ENCODE data around the gene CAV2.
"Not testable (repeated sequence)": the region's sequence is repeated elsewhere in the genome, so short reads cannot be mapped to it uniquely, and the experiment has no call there.

CAV2 gene

GRCh38 chr7:116465125-116465524 lies 34.4 kb upstream of the CAV2 start:
- no peak overlapping the region for H3K4me3 ChIP-seq (ENCODE audit: low read depth, low read length)
- H3K27me3 ChIP-seq (ENCODE audit: control insufficient read depth, insufficient read depth, low read length), result no peaks in the 10 kb centered on the region
- H3K9ac ChIP-seq, result no peak overlapping the region
- H3K27ac ChIP-seq, result no peak overlapping the region
- no peaks in the 10 kb centered on the region for H3K4me1 ChIP-seq
- H3K79me2 ChIP-seq, result no peaks in the 10 kb centered on the region
- H3K4me2 ChIP-seq (ENCODE audit: low read length), result no peak overlapping the region
- no peak overlapping the region for H2AFZ ChIP-seq
- TF ChIP-seq CTCF (IDR thresholded peaks at IDR 0.05), result no peak
- H3K9me3 ChIP-seq (ENCODE audit: control insufficient read depth, low read length), result no peaks in the 10 kb centered on the region
- no peaks in the 10 kb centered on the region for H3K36me3 ChIP-seq (ENCODE audit: control insufficient read depth, insufficient read depth, low read length)

GRCh38 chr7:116468534-116468933 lies 31.0 kb upstream of the CAV2 start:
- Histone ChIP-seq H3K36me3 (ENCODE audit: control insufficient read depth, insufficient read depth, low read length) (no peaks in the 10 kb centered on the region), H3K9me3 (ENCODE audit: control insufficient read depth, low read length) (no peaks in the 10 kb centered on the region), H3K4me2 (ENCODE audit: low read length) (no peak overlapping the region), H2AFZ (no peak overlapping the region), H3K27me3 (ENCODE audit: control insufficient read depth, insufficient read depth, low read length) (no peaks in the 10 kb centered on the region), H3K9ac (no peak overlapping the region), H3K27ac (no peak overlapping the region), H3K79me2 (no peaks in the 10 kb centered on the region), H3K4me3 (ENCODE audit: low read depth, low read length) (no peak overlapping the region), H3K4me1 (no peaks in the 10 kb centered on the region)
- no peak for TF ChIP-seq CTCF (IDR thresholded peaks at IDR 0.05)

- no peak overlapping the region for H3K9ac ChIP-seq
- H3K36me3 ChIP-seq (ENCODE audit: control insufficient read depth, insufficient read depth, low read length), result no peaks in the 10 kb centered on the region
- H3K27me3 ChIP-seq (ENCODE audit: control insufficient read depth, insufficient read depth, low read length), result no peaks in the 10 kb centered on the region
- no peak overlapping the region for H2AFZ ChIP-seq
- H3K4me1 ChIP-seq, result no peaks in the 10 kb centered on the region
- no peak overlapping the region for H3K4me3 ChIP-seq (ENCODE audit: low read depth, low read length)
- no peak overlapping the region for H3K27ac ChIP-seq
- no peak for TF ChIP-seq CTCF (IDR thresholded peaks at IDR 0.05)
- no peaks in the 10 kb centered on the region for H3K79me2 ChIP-seq
- no peaks in the 10 kb centered on the region for H3K9me3 ChIP-seq (ENCODE audit: control insufficient read depth, low read length)
- no peak overlapping the region for H3K4me2 ChIP-seq (ENCODE audit: low read length)
These were observed 21.9 kb upstream of the CAV2 start for GRCh38 chr7:116477625-116478024.

DNA sequence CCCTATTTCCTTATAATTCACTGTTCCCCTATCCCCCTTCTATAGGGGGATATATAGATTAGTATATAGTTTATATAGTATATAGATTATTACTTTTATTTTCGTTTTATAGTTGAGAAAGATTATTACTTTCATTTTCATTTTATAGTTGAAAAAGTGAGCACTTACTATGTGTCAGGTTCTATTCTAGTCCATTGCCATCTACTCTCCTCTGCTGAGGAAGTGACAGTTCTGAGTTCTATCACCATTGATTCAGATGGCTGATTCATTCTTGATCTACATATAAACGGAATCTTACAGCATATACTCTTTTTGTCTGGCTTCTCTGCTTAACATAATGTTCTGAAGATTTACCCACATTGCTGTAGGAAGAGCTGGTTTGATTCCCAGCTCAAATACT lies 20.7 kb upstream of the CAV2 start:
- H3K4me3 ChIP-seq (ENCODE audit: low read depth, low read length), result no peak overlapping the region
- no peak for TF ChIP-seq CTCF (IDR thresholded peaks at IDR 0.05)
- no peaks in the 10 kb centered on the region for H3K36me3 ChIP-seq (ENCODE audit: control insufficient read depth, insufficient read depth, low read length)
- no peak overlapping the region for H3K27ac ChIP-seq
- no peak overlapping the region for H3K9ac ChIP-seq
- no peaks in the 10 kb centered on the region for H3K4me1 ChIP-seq
- no peak overlapping the region for H3K4me2 ChIP-seq (ENCODE audit: low read length)
- no peaks in the 10 kb centered on the region for H3K27me3 ChIP-seq (ENCODE audit: control insufficient read depth, insufficient read depth, low read length)
- H3K9me3 ChIP-seq (ENCODE audit: control insufficient read depth, low read length), result no peaks in the 10 kb centered on the region
- no peak overlapping the region for H2AFZ ChIP-seq
- H3K79me2 ChIP-seq, result no peaks in the 10 kb centered on the region

DNA sequence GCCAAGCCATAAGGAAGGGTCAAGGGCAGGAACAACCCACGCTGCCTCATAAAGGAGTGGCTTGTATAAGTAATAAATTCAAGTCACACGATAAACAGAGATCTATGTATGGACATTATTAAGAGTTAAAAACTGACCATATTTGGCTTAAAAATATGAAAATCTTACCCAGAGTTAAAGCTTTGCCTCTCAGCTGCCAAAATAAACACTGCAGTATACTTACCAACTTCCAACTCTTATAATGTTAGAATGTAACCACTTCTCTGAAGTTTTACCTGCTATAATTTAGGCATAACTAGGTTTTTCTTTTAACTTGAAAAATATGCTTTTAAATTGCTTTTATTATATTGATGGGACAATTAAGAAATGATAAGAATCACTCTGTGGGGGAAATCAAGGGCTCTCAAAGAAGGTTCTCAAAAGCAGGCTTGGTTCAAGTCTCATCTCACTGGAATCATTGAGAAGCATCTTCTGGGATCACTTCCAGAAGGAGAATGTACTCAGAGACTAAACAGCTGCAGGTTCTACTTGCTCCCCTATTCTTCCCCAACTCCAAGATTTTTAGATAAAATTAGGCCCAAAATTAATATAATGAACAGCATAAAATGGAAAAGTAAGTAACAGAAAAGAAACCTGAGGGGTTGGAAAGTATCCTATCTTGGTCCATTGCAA lies 16.1 kb upstream of the CAV2 start:
- Histone ChIP-seq H3K27ac (no peak overlapping the region), H3K79me2 (no peaks in the 10 kb centered on the region), H3K4me2 (ENCODE audit: low read length) (no peak overlapping the region), H3K4me3 (ENCODE audit: low read depth, low read length) (no peak overlapping the region), H3K9me3 (ENCODE audit: control insufficient read depth, low read length) (no peaks in the 10 kb centered on the region), H2AFZ (no peak overlapping the region), H3K27me3 (ENCODE audit: control insufficient read depth, insufficient read depth, low read length) (no peaks in the 10 kb centered on the region), H3K4me1 (no peaks in the 10 kb centered on the region), H3K36me3 (ENCODE audit: control insufficient read depth, insufficient read depth, low read length) (no peaks in the 10 kb centered on the region), H3K9ac (no peak overlapping the region)
- TF ChIP-seq CTCF (IDR thresholded peaks at IDR 0.05), result no peak

GRCh38 chr7:116484389-116484788 lies 15.1 kb upstream of the CAV2 start:
- not testable (repeated sequence) for H3K4me2 ChIP-seq (ENCODE audit: low read length); H2AFZ ChIP-seq; H3K4me3 ChIP-seq (ENCODE audit: low read depth, low read length); H3K9me3 ChIP-seq (ENCODE audit: control insufficient read depth, low read length); H3K79me2 ChIP-seq; H3K4me1 ChIP-seq; H3K9ac ChIP-seq; H3K36me3 ChIP-seq (ENCODE audit: control insufficient read depth, insufficient read depth, low read length); H3K27ac ChIP-seq; H3K27me3 ChIP-seq (ENCODE audit: control insufficient read depth, insufficient read depth, low read length)

All from parathyroid adenoma (tissue), 2 donors.